Activated T-helper 1 cell treated with anti-CD3 and anti-CD28 coated beads, Interleukin-2, amount 50 U/mL, for 16 hours (primary cell): ENCODE data around the gene SPACA6.
A peak's percentile ranks its signal among the peaks of the same experiment; 100 is the strongest.
"Not testable (repeated sequence)": the region's sequence is repeated elsewhere in the genome, so short reads cannot be mapped to it uniquely, and the experiment has no call there.

Experiments
- DNase-seq, 2 donors: peaks; one replicate each; pipeline ENCODE4 v3.0.0-alpha.2; 2020; ENCODE audit warnings: low read depth in 1 of 2, low spot score in 1 of 2

The SPACA6 gene

GRCh38 chr19:51693260-51693659 lies at the start of gene SPACA6:
Gene SPACA6 (plus strand): TSS chr19:51693330. CDS start chr19:51693527, 197 bp downstream.
- DNase-seq = no peak

GRCh38 chr19:51644636-51645271 lies 48.4 kb upstream of the SPACA6 start:
- no peak for DNase-seq

- not testable (repeated sequence) for DNase-seq
Measured at GRCh38 chr19:51646730-51647129, 46.4 kb upstream of the SPACA6 start, which contains the start of gene SIGLEC14. Gene SIGLEC14 (minus strand): TSS chr19:51646825. CDS start chr19:51646759, 66 bp downstream.

- no peak for DNase-seq
Measured at GRCh38 chr19:51647318-51647717, 45.8 kb upstream of the SPACA6 start.

GRCh38 chr19:51651216-51651846 lies 41.8 kb upstream of the SPACA6 start:
- DNase-seq = no peak

GRCh38 chr19:51652266-51652665 lies 40.9 kb upstream of the SPACA6 start:
- DNase-seq = no peak

- no peak for DNase-seq
Measured at GRCh38 chr19:51653162-51653561, 40.0 kb upstream of the SPACA6 start.

- no peak for DNase-seq
Measured at GRCh38 chr19:51654783-51655182, 38.3 kb upstream of the SPACA6 start.

- peak in 1 of 2 donors; percentile 9 for DNase-seq
Measured at GRCh38 chr19:51660975-51661600, 32.0 kb upstream of the SPACA6 start.

GRCh38 chr19:51663650-51664049 lies 29.5 kb upstream of the SPACA6 start:
- DNase-seq = no peak

- DNase-seq = no peak
Measured at GRCh38 chr19:51664131-51664530, 29.0 kb upstream of the SPACA6 start.

- no peak for DNase-seq
Measured at GRCh38 chr19:51664997-51665396, 28.1 kb upstream of the SPACA6 start.

GRCh38 chr19:51668216-51668615 lies 24.9 kb upstream of the SPACA6 start:
- DNase-seq = no peak

- not testable (repeated sequence) for DNase-seq
Measured at GRCh38 chr19:51675911-51676565, 17.1 kb upstream of the SPACA6 start.

- DNase-seq = no peak
Measured at GRCh38 chr19:51676566-51677083, 16.5 kb upstream of the SPACA6 start.

- no peak for DNase-seq
Measured at GRCh38 chr19:51680474-51680873, 12.7 kb upstream of the SPACA6 start.

- DNase-seq = no peak
Measured at GRCh38 chr19:51681286-51681941, 11.7 kb upstream of the SPACA6 start.

- no peak for DNase-seq
Measured at GRCh38 chr19:51686171-51686570, 7.0 kb upstream of the SPACA6 start.

- no peak for DNase-seq
Measured at GRCh38 chr19:51687791-51688670, 5.1 kb upstream of the SPACA6 start.
